ENCODE data around the gene CHRM2. TPM values are rescaled to one million over a fixed set of nuclear protein-coding genes. Genes with fewer than 3 reads are reported as not detected.

Gene CHRM2
- total and polyA plus RNA-seq, 9 of the 15 experiments (the other 6 are each of a cell fraction or from before 2014, with no cell fraction given): not detected

DNA sequence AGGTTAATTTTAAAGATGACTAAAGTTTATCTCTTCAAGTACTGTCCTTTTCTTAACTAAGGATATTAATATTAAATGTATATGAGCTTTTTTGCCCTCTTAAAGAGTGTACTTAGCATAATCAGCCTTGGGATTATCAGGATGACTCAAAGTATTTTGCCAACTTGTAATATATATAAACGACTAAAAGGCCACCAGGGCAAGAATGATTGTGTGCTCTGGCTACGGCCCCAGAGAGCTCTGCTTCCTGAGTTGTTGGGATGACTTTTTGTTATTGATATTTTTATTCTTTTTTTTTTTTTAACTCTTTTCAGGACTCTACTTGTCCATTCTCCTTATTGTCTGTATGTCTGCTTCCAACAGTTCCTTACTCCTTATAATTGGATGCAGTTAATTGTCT lies 14.8 kb upstream of the CHRM2 start (continued):
- TF ChIP-seq GTF2E2 (tag; IDR thresholded peaks at IDR 0.05): no peak
- no peak for TF ChIP-seq ZNF551 (CRISPR knock-in tag; IDR thresholded peaks at IDR 0.05)
- TF ChIP-seq SMARCA5 (IDR thresholded peaks at IDR 0.05): no peak
- TF ChIP-seq BACH1 (tag; IDR thresholded peaks at IDR 0.05): no peak

DNA sequence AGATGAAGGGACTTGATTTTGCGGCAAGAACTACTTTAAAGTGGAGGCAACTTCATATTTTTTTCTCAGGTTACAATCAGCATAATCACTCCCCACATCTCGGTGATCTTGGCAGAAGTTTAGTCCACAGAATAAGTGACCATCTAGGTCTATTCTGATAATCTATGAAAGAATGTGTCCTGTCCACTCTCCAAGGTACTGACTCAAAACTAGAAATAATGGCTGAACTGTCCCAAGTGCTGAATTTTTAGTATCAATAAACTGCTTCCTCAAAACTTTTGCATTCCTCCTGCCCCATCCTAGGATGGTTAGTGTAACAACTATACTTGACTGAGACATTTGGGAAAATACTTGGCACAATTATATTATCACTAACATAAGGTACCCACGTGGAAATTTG lies 10.9 kb upstream of the CHRM2 start:
- in situ Hi-C loops (cut with MboI): loop anchor here (25.0 kb wide), 1 partner anchor 1045 kb away; no protein-coding TSS in a partner anchor
- no peak for FAIRE-seq
- TF ChIP-seq, protein P1, sequence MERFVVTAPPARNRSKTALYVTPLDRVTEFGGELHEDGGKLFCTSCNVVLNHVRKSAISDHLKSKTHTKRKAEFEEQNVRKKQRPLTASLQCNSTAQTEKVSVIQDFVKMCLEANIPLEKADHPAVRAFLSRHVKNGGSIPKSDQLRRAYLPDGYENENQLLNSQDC (CRISPR knock-in tag; IDR thresholded peaks at IDR 0.05): no peak
- TF ChIP-seq, protein P2, sequence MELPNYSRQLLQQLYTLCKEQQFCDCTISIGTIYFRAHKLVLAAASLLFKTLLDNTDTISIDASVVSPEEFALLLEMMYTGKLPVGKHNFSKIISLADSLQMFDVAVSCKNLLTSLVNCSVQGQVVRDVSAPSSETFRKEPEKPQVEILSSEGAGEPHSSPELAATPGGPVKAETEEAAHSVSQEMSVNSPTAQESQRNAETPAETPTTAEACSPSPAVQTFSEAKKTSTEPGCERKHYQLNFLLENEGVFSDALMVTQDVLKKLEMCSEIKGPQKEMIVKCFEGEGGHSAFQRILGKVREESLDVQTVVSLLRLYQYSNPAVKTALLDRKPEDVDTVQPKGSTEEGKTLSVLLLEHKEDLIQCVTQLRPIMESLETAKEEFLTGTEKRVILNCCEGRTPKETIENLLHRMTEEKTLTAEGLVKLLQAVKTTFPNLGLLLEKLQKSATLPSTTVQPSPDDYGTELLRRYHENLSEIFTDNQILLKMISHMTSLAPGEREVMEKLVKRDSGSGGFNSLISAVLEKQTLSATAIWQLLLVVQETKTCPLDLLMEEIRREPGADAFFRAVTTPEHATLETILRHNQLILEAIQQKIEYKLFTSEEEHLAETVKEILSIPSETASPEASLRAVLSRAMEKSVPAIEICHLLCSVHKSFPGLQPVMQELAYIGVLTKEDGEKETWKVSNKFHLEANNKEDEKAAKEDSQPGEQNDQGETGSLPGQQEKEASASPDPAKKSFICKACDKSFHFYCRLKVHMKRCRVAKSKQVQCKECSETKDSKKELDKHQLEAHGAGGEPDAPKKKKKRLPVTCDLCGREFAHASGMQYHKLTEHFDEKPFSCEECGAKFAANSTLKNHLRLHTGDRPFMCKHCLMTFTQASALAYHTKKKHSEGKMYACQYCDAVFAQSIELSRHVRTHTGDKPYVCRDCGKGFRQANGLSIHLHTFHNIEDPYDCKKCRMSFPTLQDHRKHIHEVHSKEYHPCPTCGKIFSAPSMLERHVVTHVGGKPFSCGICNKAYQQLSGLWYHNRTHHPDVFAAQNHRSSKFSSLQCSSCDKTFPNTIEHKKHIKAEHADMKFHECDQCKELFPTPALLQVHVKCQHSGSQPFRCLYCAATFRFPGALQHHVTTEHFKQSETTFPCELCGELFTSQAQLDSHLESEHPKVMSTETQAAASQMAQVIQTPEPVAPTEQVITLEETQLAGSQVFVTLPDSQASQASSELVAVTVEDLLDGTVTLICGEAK (IDR thresholded peaks at IDR 0.05): 0 out of 2 replicates have a peak, but pooled peaks have one; percentile 58
- TF ChIP-seq, protein P2 (CRISPR knock-in tag; IDR thresholded peaks at IDR 0.05): no peak
- TF ChIP-seq FOXP1 (CRISPR knock-in tag; IDR thresholded peaks at IDR 0.05): no peak

More for the DNA sequence above, 10.9 kb upstream of the CHRM2 start:
- Histone ChIP-seq H2AFZ (ENCODE audit: low read depth, low read length) (no peak overlapping the region), H3K79me2 (ENCODE audit: control insufficient read depth, insufficient read depth, low read length) (no peaks in the 10 kb centered on the region), H3K9me1 (ENCODE audit: control insufficient read depth, insufficient read depth, low read length) (no peaks in the 10 kb centered on the region), H3K36me3 (ENCODE audit: control insufficient read depth, insufficient read depth, low read length) (no peaks in the 10 kb centered on the region), H3K27ac (ENCODE audit: extremely low read depth, low read depth, low read length) (no peak overlapping the region), H3K4me2 (ENCODE audit: insufficient read depth, low read length) (no peak overlapping the region), H3K9me3 (replicated peaks; ENCODE audit: control insufficient read depth, insufficient read depth, low read depth, low read length) (peaks cover 2% of the 10 kb centered on the region; the same call in 1 of the 2 replicates), H3K27me3 (ENCODE audit: control insufficient read depth in 2 of 2, insufficient read depth in 2 of 2, low read length in 2 of 2) (no peaks in the 10 kb centered on the region), H3K9ac (ENCODE audit: insufficient read depth in 1 of 2, low read depth in 2 of 2, low read length in 2 of 2) (no peak overlapping the region), H3K4me3 (no peak overlapping the region), H4K20me1 (replicated peaks; ENCODE audit: control insufficient read depth, insufficient read depth, low read length) (no peaks in the 10 kb centered on the region), H3K4me1 (replicated peaks in 1 of 2; ENCODE audit: control insufficient read depth in 2 of 2, insufficient read depth in 2 of 2, low read length in 2 of 2) (no peaks in the 10 kb centered on the region)
- ATAC-seq (no peak), DNase-seq (ENCODE audit: extremely low read depth in 1 of 4, low spot score in 3 of 4) (no peak)
- BruUV-seq (replicated peaks): no TSS peak
- ChIA-PET CTCF (ENCODE audit: low intra/inter-chr PET ratio) (no interaction called here), POLR2A (no interaction called here)
- 3% methylated on average over 3 of the region's 3 CpGs for WGBS (ENCODE audit: insufficient coverage, low coverage, missing lambda C conversion rate)
- intact Hi-C loops (cut with micrococcal nuclease): no loop called here

Data from K562 (cell line).